DMS79 (cell line): ENCODE measurements around the gene IGLL5.

Source experiments
- DNase-seq: peaks from one replicate; lab custom pipeline; 2025; lab: John Stamatoyannopoulos, UW

Gene IGLL5

GRCh38 chr22:22927196-22927887 is 39.7 kb downstream of the IGLL5 start:
- no peak for DNase-seq

DNA sequence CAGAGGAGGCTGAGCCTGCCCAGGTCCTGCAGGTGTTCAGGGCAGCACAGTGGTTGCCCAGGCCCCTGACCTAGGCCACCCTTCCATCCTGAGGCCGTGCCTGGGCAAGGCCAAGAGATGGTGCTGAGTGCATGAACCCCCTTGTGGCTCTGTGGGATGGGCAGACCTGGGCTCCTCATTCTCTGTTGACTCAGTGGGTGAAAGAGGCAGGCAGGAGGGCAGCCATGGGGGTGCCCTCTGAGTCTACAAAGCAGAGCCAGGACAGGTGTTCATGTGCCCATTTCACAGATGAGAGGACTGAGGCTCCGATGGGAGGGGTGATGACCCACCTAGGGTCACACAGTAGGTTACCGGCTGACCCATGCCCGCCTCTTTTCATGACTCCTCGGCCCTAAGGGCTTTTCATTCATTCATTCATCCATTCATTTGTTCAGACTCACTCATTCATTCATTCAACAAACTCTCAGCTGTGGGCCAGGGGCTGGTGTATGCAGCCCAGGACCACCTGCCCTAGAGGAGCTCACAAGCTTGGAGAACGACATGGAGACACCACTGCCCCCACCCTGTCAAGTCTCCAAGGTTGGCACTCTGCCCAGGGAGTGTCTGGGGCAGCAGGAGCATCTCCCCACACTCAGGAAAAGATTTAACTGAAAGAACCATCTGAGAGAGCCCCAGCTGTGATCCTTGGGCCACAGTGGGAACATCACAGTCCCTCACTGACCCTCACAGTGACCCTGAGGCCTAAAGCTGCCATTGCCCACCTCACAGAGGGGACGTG is 40.5 kb downstream of the IGLL5 start:
- no peak for DNase-seq

DNA sequence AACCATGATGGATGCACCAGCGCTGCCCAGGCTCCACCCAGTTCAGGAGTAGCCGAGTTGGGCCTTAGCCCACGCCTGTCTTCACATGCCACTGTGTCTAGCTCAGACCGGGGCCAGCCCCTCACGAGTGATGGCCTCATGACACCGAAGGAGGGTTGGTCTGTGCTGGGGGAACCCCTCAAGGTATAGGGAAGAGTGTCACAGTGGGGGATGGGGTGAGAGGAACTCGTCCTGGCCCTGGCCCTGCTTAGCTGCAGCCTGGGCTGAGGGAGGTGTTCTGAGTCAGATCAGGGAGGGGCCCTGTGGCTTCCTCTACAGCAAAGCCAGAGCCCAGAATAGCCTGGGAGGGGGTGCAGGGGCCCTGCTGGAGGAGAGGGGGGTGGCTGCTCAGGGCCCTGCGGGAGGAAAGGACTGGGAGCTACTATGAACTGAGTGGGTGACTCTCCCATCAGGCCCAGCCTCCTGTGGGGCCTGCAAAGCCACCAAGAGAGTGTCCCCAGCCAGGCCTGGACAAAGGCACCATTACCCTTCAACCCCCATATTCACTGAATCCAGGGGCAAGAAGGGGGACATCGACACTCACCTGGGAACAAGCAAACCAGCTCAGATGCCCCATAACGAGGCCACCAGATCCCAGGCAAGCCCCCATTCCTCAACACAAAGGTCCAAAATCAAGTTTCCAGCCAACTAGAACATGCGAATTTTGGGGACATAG is 41.2 kb downstream of the IGLL5 start:
- DNase-seq: no peak

DNA sequence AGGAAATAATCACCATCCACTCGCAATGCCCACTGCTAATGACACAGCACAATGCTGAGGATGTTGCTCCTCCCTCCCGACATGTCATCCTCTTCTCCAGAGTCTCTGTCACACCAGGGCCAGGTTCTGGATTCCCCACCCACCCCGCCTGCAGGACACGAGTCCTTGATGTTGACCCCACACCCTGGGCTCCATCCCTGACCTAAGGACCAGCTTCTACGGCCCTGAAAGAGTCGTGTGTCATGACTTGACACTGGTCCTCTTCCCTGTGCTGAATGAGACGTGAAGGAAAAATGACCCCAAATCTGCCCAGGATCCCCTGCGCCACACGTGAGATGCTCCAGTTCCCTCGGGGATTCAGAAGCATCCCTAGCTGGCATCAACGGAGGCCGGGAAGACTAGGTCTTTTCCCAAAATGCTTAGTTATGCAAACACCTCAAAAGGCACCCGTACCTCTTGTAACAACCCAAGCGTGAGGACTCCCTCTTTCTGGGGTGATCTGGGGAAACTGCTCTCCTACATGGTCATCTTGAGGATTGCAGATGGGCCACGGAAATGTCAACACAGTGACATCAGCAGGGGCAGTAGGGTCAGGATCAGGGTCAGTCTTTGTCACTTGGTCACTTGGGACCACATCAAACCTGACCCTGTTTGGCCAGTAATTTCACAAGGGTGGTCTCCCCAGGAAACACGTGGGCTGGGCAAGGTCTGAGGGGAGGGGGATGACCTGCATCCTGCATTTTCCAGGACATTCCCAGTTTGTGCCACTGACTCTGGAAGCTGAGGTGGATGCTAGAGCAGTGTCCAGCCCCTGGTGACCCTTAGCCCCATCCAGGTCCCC is 42.0 kb downstream of the IGLL5 start:
- DNase-seq: no peak

DNA sequence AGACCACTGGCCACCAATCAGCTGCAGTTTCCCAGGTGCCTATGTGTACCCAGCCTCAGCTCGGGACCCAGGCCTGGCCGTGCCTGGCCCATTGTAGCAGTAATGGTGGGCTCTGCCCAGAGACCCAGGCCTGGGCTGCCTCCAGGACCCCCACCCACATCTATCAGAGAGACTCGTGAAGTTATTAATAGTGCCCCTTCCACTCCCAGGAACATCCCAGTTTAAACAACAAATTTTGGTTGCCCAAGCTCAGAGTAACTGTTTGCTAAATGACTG is 42.5 kb downstream of the IGLL5 start:
- DNase-seq: no peak

DNA sequence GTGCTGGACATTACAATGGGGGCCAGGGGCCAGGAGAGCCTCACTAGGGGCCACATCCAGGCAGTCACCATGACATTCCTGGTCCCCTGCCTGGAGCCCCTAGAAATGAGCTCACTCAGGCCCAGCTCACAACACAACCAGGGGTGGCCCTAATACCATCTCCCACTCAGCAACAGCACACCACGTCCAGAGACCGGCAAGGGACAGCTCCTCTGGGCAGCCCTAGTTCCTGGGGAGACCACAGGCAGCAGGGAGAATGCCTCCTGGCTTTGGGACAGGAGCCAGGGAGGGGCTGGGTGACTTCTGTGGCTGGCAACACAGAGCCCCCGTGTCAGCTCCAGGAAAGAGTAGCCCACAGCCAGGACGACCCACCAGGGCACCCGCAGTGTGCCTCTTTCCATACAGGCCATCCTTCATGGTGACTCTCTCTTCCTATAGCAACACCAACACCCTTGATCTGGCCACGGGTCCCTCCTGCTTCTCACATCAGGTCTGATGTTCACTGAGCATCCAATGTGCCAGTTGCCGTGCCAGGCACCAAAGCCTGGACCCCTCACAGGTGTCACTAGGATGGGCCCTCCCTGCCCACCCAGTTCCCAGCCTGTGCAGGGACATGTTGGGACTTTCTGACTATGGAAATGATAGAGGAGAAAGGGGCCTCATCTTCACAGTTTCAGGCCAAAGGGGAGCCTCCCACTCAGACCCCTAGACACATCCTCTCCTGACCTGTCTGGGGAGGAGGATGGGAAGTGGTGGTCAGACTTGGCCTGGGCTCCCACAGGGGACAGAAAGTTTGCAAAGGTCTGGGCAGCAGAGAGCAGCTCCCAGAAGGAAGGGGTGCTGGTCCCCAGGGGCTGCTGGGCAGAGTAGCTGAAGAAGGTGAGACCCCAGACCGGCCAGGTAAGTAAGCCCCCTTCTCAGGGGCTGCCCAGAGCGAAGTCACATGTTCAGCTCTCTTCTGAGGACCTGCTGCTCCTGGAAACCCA is 43.2 kb downstream of the IGLL5 start:
- DNase-seq: no peak

DNA sequence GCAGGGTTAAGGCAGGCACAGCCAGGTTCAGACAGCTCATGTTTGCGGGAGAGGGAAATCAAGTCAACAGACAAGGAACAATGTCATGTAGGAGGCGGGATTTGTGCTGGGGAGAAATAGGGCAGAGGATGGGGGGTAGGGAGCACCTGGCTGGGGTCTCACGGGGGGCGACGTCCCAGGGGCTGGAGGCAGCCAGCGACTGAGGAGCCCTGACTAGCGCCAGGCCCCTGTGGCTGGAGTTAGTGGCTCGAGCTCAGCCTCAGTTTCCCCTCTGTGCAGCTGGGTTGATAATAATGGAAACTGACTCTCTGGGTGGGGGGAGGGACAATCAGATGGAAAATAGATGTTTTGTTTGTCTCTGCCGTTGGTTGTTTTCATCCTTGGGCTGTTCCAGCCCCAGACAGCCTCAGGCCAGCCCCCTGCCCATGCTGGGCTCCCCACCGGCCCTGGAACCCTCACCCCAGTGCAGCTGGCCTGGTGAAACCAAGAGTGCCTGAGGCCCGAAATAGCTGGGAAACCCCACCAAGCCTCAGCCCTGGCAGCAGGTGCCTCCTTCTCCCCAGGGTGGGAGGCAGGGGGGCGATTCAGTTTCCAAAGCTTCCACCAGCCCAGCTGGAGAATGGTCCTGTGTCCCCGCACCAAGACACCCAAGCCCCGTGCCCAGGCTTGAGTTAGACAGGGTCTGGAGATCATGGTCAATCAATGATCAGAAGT is 44.1 kb downstream of the IGLL5 start:
- DNase-seq: no peak

DNA sequence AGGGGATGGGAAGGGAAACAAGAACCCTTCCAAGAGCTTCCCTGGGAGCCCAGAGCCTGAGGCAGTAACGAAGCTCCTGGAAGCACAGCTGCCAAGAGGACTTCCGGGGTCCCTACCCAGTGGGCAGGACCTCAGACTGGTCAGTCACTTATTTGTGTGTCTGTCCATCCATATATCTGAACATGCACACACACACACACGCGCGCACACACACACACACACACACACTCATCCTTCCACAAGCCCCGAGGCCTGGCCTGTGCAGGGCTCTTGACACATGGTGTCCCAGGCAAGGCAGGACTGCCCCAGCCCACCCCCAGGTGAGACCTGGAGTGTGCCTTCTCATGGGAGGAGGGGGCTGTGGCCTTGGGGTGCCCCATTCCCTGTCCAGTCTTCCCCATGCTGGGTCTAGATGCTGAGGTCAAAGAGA is 44.9 kb downstream of the IGLL5 start:
- no peak for DNase-seq

- DNase-seq: no peak
Measured at GRCh38 chr22:22933100-22933806, 45.6 kb downstream of the IGLL5 start.

DNA sequence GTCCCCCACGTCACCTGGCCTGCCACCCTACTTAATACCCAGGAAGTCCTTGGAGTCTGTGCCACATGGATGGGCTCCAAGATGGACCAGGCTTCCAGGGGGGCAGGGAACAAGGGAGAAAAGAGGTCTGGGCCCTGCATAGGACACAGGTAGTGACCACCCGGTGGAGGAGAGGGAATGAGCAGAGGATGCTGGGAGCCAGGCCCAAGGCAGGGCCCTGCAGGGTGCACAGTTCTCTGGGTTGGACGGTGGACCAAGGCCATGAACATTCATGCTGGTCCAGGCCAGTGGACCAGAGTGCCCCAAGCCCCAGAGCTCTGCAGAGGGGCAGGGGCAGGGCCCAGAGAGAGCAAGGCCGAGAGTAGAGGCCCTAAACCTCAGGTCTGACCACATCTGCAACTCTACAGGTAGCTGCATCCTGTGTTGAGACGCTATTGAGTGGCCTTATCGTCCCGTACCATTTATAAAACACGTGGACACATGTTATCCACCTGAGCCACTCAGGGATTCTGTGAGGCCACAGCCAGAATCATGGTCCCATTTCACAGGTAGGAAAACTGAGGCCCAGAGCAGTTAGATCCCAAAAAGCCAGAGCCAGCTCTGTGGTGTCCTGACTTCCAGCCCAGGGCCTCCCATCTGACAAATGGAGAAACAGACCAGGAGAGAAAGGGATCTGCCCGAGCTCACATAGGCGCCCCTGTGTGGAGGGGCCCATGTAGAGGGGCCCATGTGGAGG is 46.4 kb downstream of the IGLL5 start:
- DNase-seq: no peak

DNA sequence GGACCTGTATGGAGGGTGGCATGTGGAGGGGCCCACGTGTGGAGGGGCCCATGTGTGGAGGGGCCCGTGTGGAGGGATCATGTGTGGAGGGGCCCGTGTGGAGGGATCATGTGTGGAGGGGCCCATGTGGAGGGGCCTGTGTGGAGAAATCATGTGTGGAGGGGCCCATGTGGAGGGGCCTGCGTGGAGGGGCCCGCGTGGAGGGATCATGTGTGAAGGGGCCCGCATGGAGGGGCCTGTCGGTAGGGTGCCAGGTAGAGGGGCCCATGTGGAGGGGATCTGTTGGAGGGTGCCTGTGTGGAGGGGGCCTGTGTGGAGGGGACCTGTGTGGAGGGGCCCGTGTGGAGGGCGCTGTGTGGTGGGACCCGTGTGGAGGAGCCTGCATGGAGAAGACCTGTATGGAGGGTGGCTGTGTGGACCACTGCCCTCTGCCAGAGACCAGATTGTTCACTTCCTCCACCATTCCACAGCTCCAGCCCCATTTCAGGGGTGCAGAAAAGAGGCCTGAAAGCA is 47.0 kb downstream of the IGLL5 start:
- DNase-seq: no peak

DNA sequence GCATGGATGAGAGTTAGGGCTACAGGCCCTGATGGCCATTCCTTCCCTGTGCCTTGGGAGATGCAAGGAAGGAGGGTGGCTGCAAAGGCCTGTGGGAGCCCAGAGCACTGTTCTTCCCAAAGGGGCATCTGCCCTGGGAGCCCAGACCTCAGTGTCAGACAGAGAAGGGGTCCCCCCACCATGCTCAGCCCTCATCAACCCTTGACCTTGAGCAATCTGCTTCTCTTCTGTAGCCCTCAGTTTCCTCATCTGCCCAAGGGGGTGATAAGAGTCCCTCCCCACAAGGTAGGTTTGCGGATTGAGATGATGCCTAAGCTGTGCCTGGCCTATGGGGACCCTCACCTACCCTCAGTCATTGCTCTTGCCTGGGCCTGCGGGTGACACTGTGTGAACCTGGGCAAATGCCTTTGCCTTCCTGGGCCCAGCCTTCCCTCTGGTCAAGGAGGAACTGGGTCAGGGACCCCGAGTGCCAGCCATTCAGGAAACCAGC is 47.5 kb downstream of the IGLL5 start:
- DNase-seq: no peak

- DNase-seq: no peak
Measured at GRCh38 chr22:22935546-22936157, 48.0 kb downstream of the IGLL5 start.

- no peak for DNase-seq
Measured at GRCh38 chr22:22936180-22936914, 48.7 kb downstream of the IGLL5 start.

DNA sequence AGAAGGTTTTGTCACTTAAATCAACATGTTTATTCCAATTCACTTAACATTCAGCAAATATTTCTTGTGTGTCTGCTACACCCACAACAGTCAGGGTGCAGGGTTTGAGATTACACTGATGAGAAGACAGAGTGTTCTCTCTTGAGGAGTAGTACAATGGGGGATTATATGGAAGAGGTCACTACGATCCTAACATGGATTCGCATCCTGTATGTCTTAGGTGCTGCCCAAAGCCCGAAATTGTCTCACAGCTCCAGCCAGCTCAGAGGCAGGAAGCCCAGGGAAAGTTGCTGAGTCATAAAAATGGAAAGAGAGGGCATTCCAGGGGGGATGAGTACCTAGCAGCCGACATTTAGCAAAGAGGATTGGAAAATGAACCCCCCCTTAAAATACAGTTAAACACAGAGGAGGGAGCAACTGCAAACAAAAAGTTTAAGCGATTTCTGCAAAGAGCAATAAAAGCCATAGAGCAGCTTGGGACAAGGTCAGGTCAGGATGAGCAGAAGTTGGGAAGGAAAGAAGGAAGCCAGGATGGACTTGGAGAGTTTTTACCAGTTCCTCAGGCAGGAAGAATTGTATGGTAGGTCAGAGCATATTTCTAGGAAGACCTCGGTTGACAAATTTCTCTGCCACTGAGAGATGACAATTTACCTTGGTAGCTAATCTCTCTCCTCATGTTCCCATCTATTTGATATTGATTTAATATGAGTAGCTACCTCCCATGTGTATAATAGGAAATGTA is 49.5 kb downstream of the IGLL5 start:
- no peak for DNase-seq

- no peak for DNase-seq
Measured at GRCh38 chr22:22937894-22938480, 50.4 kb downstream of the IGLL5 start.
